Natural killer cell treated with Interleukin-12 subunit alpha and Interleukin-12 subunit beta and Interleukin-15 and Interleukin-18, amount 100 ng/mL, for 72 hours (primary cell): ENCODE results near the gene TTLL1. TPM values are rescaled to one million over a fixed set of nuclear protein-coding genes. Genes with fewer than 3 reads are reported as not detected.

ENCODE experiments used
- ATAC-seq, 2 donors: fragments of 150-1000 bp; cut with Tn5 transposase in 1 of 2; sonication (Bioruptor Pico), chemical (Tn5 transposase) in 1 of 2; 2 replicates each; pipeline ENCODE4 v1.10.0; 2021
- DNase-seq: peaks from one replicate; pipeline ENCODE4 v3.0.0; 2022; ENCODE audit warnings: low spot score
- H3K27ac Mint-ChIP-seq, 2 donors: 1 replicate in 1 of 2; 2 replicates in 1 of 2; pipeline ENCODE4 v1.8.0; 2022; ENCODE audit warnings: mixed read lengths in 2 of 2, mild to moderate bottlenecking in 1 of 2, moderate library complexity in 1 of 2
- H3K27me3 Mint-ChIP-seq, 2 donors: 1 replicate in 1 of 2; 2 replicates in 1 of 2; pipeline ENCODE4 v1.8.0; 2022; ENCODE audit warnings: mixed read lengths in 2 of 2
- H3K36me3 Mint-ChIP-seq: one replicate; pipeline ENCODE4 v1.8.0; 2022; ENCODE audit warnings: mixed read lengths
- H3K4me1 Mint-ChIP-seq, 2 donors: 1 replicate in 1 of 2; 2 replicates in 1 of 2; pipeline ENCODE4 v1.8.0; 2022; ENCODE audit warnings: low read depth in 2 of 2, mixed read lengths in 2 of 2, mild to moderate bottlenecking in 1 of 2
- H3K4me3 Mint-ChIP-seq: one replicate; pipeline ENCODE4 v1.8.0; 2022; ENCODE audit warnings: mixed read lengths
- H3K9me3 Mint-ChIP-seq: 2 replicates; pipeline ENCODE4 v1.8.0; 2022; ENCODE audit warnings: mixed read lengths
- total RNA-seq, 2 donors: library from RNA; stranded (reverse); gene quantifications; one replicate each; pipeline ENCODE4 v1.2.3, GENCODE V29; 2022

TTLL1 gene
- total RNA-seq, 2 donors from 2014 or later = 0.95 to 2.6 TPM

GRCh38 chr22:42994276-42994916 lies 94.8 kb downstream of the TTLL1 start:
- H3K27ac Mint-ChIP-seq = no peak overlapping the region
- peaks cover 40 to 41% of the 10 kb centered on the region in 2 donors for H3K4me1 Mint-ChIP-seq
- H3K4me3 Mint-ChIP-seq = no peak overlapping the region
- peak in 1 of 2 donors; percentile 31 for ATAC-seq
- DNase-seq = no peak
- H3K27me3 Mint-ChIP-seq = no peaks in the 10 kb centered on the region
- no peaks in the 10 kb centered on the region for H3K36me3 Mint-ChIP-seq
- H3K9me3 Mint-ChIP-seq = no peaks in the 10 kb centered on the region

GRCh38 chr22:42993651-42994275 lies 95.4 kb downstream of the TTLL1 start:
- Mint-ChIP-seq H3K36me3 (no peaks in the 10 kb centered on the region), H3K9me3 (no peaks in the 10 kb centered on the region), H3K4me3 (no peak overlapping the region), H3K4me1 (peaks cover 34 to 35% of the 10 kb centered on the region in 2 donors), H3K27me3 (no peaks in the 10 kb centered on the region), H3K27ac (peak overlapping the region in 1 of 2 donors; percentile 35)
- DNase-seq = no peak
- no peak for ATAC-seq

DNA sequence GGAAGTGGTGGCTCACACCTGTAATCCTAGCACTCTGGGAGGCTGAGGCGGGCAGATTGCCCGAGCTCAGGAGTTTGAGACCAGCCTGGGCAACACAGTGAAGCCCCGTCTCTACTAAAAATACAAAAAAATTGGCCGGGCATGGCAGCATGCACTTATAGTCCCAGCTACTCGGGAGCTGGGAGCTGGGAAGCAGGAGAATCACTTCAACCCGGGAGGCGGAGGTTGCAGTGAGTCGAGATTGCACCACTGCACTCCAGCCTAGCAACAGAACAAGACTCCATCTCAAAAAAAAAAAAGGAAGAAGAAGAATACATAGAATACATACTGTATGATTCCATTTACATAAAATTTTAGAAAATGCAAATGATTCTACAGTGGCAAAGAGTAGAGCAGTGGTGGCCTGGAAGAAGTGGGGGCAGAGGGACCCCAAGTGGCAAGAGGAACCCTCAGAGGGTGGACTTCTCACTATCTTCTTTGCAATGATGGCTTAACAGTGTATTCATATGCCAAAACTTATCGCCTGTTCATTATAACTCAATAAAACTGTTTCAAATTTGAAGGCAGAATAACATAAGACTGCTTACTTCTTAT lies 96.2 kb downstream of the TTLL1 start:
- H3K27me3 Mint-ChIP-seq = no peaks in the 10 kb centered on the region
- no peak overlapping the region for H3K27ac Mint-ChIP-seq
- ATAC-seq (no peak), DNase-seq (no peak)
- H3K36me3 Mint-ChIP-seq = no peaks in the 10 kb centered on the region
- H3K9me3 Mint-ChIP-seq = no peaks in the 10 kb centered on the region
- H3K4me3 Mint-ChIP-seq = no peak overlapping the region
- peaks cover 26 to 29% of the 10 kb centered on the region in 2 donors for H3K4me1 Mint-ChIP-seq

DNA sequence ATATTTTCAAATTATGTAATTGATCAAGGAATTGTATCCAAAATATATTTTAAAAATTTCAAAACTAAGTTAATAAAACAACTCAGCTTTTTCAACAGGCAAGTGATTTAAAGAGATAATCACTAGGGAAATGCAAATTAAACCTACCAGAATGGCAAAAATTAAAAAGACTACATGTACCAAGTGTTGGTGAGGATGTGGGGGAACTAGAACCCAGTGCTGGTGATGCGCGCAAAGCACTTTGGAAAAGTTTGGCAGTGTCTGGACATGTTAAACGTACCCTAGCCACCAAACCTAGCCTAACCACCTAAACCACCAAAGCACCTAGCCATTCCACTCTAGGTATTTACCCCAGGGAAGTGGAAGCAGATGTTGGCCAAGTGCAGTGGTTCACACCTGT lies 97.1 kb downstream of the TTLL1 start:
- Mint-ChIP-seq H3K4me3 (no peak overlapping the region), H3K27me3 (no peaks in the 10 kb centered on the region), H3K9me3 (no peaks in the 10 kb centered on the region)

GRCh38 chr22:42991010-42991651 lies 98.1 kb downstream of the TTLL1 start:
- H3K4me3 Mint-ChIP-seq = no peak overlapping the region
- H3K9me3 Mint-ChIP-seq = no peaks in the 10 kb centered on the region
- peak in 1 of 2 donors; percentile 36 for ATAC-seq
- DNase-seq = no peak
- no peak overlapping the region for H3K27ac Mint-ChIP-seq
- H3K4me1 Mint-ChIP-seq = peaks cover 30% of the 10 kb centered on the region in 2 donors
- H3K27me3 Mint-ChIP-seq = no peaks in the 10 kb centered on the region
- no peaks in the 10 kb centered on the region for H3K36me3 Mint-ChIP-seq

More for the DNA sequence above, 97.1 kb downstream of the TTLL1 start:
- Mint-ChIP-seq H3K36me3 (no peaks in the 10 kb centered on the region), H3K4me1 (peaks cover 22 to 24% of the 10 kb centered on the region in 2 donors), H3K27ac (no peak overlapping the region)
- ATAC-seq = no peak
- DNase-seq = no peak

- Mint-ChIP-seq H3K4me3 (no peak overlapping the region), H3K4me1 (peaks cover 33 to 35% of the 10 kb centered on the region in 2 donors), H3K27ac (no peak overlapping the region), H3K9me3 (no peaks in the 10 kb centered on the region), H3K36me3 (no peaks in the 10 kb centered on the region), H3K27me3 (no peaks in the 10 kb centered on the region)
- DNase-seq (no peak), ATAC-seq (no peak)
These were observed 98.9 kb downstream of the TTLL1 start for GRCh38 chr22:42990131-42990838.

Other genes with a start within 250 kb of the TTLL1 start
- gene ARFGAP3, start 232.1 kb downstream of the TTLL1 start, total RNA-seq = 10 to 100 TPM; 28.3 to 50.4 TPM
- 10 to 100 TPM; 34.5 to 64.0 TPM for gene PACSIN2, start 74.2 kb downstream of the TTLL1 start, total RNA-seq
- not detected for gene BIK, start 21.4 kb upstream of the TTLL1 start, total RNA-seq
- gene MCAT, start 54.0 kb upstream of the TTLL1 start, total RNA-seq = 10 to 100 TPM; 11.6 to 23.9 TPM
- gene TSPO, start 62.2 kb upstream of the TTLL1 start, total RNA-seq = 100 to 1,000 TPM in 1 of 2 donors, 10 to 100 TPM in 1; 76.4 to 110 TPM
- gene TTLL12, start 97.7 kb upstream of the TTLL1 start, total RNA-seq = 10 to 100 TPM; 23.6 to 79.0 TPM